ENCODE measurements around the gene SHB. TPM values are rescaled to one million over a fixed set of nuclear protein-coding genes. Genes with fewer than 3 reads are reported as not detected.

Gene SHB
- total RNA-seq, 1 experiment from 2014 or later, result 28.7 TPM

GRCh38 chr9:38053697-38054461 is 15.1 kb downstream of the SHB start:
- RAD21 ChIA-PET (ENCODE audit: low non-redundant PET in 1 of 2, low total read pairs in 2 of 2, uncharacterized antibody in 2 of 2, unreplicated experiment in 2 of 2), result interaction anchor here in 1 of 2 experiments (0.6 kb wide), 1 partner anchor 140 kb away, joined by 3 read pairs; no protein-coding TSS in a partner anchor
- H2AFZ ChIP-seq (ENCODE audit: low read depth, low read length, poor library complexity, severe bottlenecking), result no peak overlapping the region
- no peak for DNase-seq (ENCODE audit: low read depth, low spot score)
- POLR2A ChIA-PET, result interaction anchor here (1.4 kb wide), 1 partner anchor 13 kb away, joined by 3 read pairs; no protein-coding TSS in a partner anchor
- no peak overlapping the region for H3K4me3 ChIP-seq (replicated peaks in 1 of 2; ENCODE audit: low read depth in 1 of 2, low read length in 2 of 2)
- H3K4me2 ChIP-seq (ENCODE audit: low read length), result no peak overlapping the region
- no peak overlapping the region for H3K27ac ChIP-seq (ENCODE audit: low read depth, low read length)
- intact Hi-C loops (cut with micrococcal nuclease), result no loop called here
- TF ChIP-seq REST (IDR thresholded peaks at IDR 0.05; ENCODE audit: low read depth) (no peak), ZBTB33 (IDR thresholded peaks at IDR 0.05; ENCODE audit: extremely low read depth, insufficient replicate concordance, low read length) (no peak), ZNF274 (IDR thresholded peaks at IDR 0.05; ENCODE audit: low read depth, low read length) (no peak), YY1 (IDR thresholded peaks at IDR 0.05; ENCODE audit: extremely low read depth, insufficient replicate concordance, low read depth, low read length) (no peak)
- TF ChIP-seq, protein P1, sequence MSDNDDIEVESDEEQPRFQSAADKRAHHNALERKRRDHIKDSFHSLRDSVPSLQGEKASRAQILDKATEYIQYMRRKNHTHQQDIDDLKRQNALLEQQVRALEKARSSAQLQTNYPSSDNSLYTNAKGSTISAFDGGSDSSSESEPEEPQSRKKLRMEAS (IDR thresholded peaks at IDR 0.05), result no peak
- ATAC-seq, result no peak
- CTCF ChIA-PET, result interaction anchor here (1.8 kb wide), 1 partner anchor 9 kb away, joined by 4 read pairs; no protein-coding TSS in a partner anchor
- H3K4me1 ChIP-seq (ENCODE audit: control insufficient read depth in 1 of 2, insufficient read depth in 2 of 2, low read length in 2 of 2), result peaks cover 12 to 40% of the 10 kb centered on the region in 2 experiments
- no peaks in the 10 kb centered on the region for H3K9me2 ChIP-seq (ENCODE audit: insufficient read depth)
- H3K9ac ChIP-seq (ENCODE audit: low read length), result no peak overlapping the region
- H3K79me2 ChIP-seq (ENCODE audit: insufficient read depth, low read length), result peaks cover 87% of the 10 kb centered on the region
- H3K36me3 ChIP-seq (ENCODE audit: control insufficient read depth in 1 of 2, insufficient read depth in 2 of 2, low read length in 2 of 2), result peaks cover 2 to 4% of the 10 kb centered on the region in 2 experiments; a peak in 1 of 4 replicates
- BruUV-seq (replicated peaks), result no TSS peak
- peaks cover 8% of the 10 kb centered on the region; the same call in 1 of the 2 replicates for H4K20me1 ChIP-seq (ENCODE audit: insufficient read depth)
- no peaks in the 10 kb centered on the region for H3K9me3 ChIP-seq (ENCODE audit: control insufficient read depth in 1 of 2, insufficient read depth in 1 of 2, low read depth in 1 of 2, low read length in 2 of 2)
- H3K27me3 ChIP-seq (ENCODE audit: insufficient read depth, low read length), result no peaks in the 10 kb centered on the region
